ENCODE results near the gene VAV3.

The VAV3 gene

DNA sequence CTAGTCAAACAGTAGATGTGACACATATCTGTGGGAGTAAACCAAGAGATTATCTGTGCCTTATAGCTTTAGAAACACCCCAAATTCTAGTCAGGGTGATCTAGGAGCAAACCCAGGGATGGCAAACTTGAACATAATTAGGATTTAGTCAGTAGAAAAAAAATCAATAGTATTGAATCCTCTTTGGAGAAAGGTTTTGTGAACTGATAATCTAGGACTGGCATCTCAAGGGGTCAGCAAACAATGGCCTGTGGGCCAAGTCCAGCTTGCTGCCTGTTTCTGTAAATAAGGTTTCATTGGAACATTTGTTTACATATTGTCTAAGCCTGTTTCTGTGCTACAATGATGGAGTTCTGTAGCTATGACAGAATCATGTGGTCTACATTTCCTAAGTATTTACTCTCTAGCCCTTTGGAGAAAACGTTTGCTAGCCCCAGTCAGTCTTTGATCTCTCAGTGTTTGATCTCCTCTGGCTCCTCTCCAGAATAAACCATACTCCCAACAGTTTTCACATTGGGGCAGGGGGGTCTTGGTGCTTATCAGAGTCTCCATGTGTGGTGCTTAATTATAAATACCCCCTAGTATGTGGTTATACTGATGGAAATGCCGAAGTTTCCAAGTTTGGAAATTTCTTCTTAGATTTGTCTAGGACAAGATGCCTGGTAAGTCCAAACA lies 438.3 kb downstream of the VAV3 start:
- peak in 1 of 3 experiments; percentile 20 for DNase-seq

GRCh38 chr1:107525961-107526360 lies 439.0 kb downstream of the VAV3 start:
- DNase-seq, result peak in 1 of 3 experiments; percentile 49

GRCh38 chr1:107525145-107525544 lies 439.8 kb downstream of the VAV3 start:
- no peak for DNase-seq

DNA sequence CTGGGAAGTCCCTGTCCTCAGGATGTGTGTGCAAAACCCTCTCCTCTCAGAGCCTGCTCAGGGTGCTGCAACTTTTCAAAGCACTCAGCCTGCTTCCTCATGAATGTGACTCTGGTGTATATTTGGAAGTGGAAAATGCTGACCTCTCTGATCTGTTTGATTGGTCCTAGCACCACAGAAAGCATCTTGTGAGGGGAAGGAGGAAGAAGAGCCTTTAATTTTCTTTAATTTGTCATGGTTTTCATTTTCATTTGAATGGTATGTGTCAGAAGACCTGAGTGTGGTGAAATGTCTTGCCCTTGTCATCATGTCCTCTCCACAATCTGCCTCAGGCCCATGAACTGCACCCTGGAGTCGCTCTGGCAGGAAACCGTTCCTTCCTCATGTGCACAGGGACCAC lies 440.7 kb downstream of the VAV3 start:
- no peak for DNase-seq

DNA sequence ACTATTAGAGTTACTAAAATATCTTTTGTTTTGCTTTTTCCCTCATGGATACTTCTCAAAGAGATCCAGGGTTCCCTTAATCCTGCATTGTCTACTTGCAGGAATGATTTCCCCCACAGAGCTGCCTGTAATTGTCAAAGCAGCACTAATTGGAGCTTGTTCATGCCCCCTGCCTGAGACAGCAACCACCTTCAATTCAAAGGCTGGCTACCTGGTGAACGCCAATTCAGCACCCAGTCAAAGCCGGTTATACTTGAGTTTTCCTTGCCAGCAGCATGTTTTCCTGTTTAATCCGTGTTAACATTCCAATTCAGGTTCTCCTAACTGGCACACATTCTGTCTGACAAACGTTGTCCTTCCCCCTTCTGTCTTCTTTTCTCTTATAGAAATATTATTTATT lies 441.2 kb downstream of the VAV3 start:
- DNase-seq, result peak in 1 of 3 experiments; percentile 40

DNA sequence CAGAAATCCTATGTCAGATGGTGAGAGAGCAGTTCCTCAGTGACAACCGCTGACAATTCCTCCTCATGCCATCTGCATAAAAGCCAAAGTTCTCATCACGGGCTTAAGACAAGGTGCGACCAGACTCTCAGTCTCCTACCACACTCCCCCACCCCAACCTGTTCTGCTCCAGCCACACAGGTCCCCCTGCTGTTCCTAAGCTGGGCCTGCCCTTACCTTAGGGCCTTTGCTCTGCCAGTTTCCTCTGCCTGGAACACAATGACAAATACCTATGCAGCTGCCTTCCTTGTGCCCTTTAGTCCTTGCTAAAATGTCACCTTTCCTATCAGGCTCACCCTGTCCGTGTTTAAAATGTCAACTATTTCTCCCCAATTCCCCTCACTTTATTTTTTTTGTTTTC lies 441.9 kb downstream of the VAV3 start:
- no peak for DNase-seq
